ENCODE data around the gene SYT13.

DNA sequence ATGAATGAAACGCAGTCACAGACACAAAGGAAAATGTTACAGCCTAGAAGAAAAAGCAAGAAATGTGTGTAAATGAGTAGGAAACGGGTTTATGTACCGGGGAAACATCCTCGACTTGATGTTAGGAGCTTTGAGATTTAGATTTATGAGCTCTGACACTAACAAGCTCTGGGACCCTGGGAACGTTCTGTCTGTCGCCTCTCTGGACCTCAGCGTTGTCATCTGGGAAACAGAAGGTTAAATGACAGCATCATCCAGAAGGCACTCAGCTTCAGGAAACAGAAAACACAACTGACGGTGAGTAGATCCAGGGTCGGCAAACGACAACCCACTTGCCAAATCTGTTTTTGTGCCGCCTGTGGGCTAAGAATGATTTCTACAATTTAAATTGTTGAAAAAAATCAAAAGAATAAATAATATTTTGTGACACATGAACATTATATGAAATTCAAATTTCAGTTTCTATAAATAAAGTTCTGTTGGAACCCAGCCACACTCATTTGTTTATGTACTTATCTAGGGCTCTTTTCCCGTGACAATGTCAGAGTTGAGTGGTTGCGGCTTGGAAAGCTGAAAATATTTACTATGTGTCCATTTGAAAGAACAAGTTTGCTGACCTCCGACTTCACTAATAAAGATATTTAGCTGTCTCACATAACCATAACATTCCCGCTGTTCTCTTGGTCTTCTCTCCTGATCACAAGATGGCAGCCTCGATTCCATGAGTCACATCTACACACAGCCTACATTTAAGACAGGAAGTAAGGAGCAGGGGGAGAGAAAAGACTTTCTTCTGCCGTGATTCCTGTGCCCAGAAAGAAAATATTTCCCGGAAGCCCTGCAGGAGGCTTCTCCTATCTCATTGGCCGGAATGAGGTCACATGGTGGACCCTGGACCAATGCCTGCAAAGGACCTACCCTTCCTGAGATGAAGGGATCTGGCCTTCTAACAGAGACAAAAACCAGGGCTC is 47.1 kb upstream of the SYT13 start:
- no peak for TF ChIP-seq POLR2A (IDR thresholded peaks at IDR 0.05)
- TF ChIP-seq, protein P1, sequence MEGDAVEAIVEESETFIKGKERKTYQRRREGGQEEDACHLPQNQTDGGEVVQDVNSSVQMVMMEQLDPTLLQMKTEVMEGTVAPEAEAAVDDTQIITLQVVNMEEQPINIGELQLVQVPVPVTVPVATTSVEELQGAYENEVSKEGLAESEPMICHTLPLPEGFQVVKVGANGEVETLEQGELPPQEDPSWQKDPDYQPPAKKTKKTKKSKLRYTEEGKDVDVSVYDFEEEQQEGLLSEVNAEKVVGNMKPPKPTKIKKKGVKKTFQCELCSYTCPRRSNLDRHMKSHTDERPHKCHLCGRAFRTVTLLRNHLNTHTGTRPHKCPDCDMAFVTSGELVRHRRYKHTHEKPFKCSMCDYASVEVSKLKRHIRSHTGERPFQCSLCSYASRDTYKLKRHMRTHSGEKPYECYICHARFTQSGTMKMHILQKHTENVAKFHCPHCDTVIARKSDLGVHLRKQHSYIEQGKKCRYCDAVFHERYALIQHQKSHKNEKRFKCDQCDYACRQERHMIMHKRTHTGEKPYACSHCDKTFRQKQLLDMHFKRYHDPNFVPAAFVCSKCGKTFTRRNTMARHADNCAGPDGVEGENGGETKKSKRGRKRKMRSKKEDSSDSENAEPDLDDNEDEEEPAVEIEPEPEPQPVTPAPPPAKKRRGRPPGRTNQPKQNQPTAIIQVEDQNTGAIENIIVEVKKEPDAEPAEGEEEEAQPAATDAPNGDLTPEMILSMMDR (IDR thresholded peaks at IDR 0.05): no peak
- TF ChIP-seq POLR2AphosphoS5 (IDR thresholded peaks at IDR 0.05): no peak
- no peak for TF ChIP-seq EP300 (IDR thresholded peaks at IDR 0.05)
